GM15510 (cell line): ENCODE results near the gene FABP7.

ENCODE experiments used
- POLR2A ChIP-seq: IDR thresholded peaks from 3 replicates; pipeline ENCODE4 v1.6.1; 2011; ENCODE audit warnings: borderline replicate concordance; ENCODE audit not compliant: insufficient read length; ENCODE audit errors: extremely low read depth

The FABP7 gene

DNA sequence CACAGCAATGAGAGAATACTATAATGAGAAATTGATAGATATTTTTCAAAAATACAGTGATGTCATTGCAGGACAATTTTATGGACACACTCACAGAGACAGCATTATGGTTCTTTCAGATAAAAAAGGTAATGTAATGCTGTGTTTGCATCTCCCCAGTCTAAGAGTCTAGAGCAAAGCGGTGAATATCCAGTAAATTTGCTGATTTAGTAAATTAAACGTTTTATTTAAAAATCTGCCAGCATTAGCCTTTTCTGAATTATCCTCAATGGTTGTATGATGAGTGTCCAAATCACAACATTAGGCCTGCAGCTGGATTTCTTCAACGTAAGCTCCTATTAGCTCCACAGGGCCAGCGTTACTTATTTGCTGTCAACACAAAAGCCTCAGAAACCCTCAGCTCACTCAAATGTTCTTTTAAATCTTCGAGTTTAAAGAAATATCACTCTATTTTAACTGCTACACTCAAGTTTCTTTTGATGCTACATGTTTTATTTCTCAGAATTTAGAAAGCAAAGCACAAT, 25.5 kb downstream of the FABP7 start:
- TF ChIP-seq POLR2A, result no peak

DNA sequence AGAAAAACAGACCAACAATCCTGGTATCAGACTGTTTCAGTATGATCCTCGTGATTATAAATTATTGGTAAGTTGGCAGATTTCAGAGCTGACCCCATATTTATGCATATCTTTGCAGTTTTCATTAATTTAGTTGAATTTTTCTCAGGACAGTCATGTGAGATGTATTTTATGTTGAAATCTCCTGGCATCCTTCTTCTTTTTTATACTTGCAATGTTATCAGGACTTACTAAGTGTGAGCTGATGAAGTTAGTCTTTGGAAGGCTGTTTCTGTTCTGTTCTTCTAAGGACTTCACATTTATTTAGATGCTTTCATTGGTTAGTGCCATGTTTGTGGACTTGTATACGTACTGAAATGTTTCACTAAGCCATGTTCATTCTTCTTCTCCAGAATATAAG, 26.8 kb downstream of the FABP7 start:
- no peak for TF ChIP-seq POLR2A

DNA sequence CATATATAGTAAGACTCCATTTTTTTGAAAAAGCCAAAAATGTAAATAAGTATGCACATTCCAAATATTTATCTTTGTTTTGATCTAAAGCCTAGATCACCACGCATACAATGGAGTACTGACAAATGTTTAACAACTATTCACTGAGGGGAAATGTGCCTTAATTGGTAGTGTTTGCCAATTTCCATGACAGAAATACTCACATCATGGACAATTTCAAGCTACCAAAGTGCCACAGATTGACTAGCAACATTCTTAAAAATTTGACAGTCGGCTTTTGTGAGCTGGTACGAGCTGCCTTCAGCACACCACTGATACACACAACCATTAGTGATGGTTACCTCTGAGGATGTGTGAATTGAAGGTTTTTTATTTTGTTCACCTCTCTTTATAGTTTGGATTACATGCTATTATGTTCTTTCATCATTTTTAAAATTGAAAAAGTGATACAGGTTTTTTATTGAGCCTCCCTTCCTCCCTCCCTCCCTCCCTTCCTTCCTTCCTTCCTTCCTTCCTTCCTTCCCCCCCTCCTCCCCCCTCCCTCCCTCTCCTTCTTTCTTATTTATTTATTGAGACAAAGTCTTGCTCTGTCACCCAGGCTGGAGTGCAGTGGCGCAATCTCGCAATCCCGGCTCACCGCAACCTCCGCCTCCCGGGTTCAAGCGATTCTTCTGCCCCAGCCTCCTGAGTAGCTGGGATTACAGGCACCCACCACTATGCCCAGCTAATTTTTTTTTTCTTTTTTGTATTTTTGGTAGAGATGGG, 28.8 kb downstream of the FABP7 start:
- no peak for TF ChIP-seq POLR2A

DNA sequence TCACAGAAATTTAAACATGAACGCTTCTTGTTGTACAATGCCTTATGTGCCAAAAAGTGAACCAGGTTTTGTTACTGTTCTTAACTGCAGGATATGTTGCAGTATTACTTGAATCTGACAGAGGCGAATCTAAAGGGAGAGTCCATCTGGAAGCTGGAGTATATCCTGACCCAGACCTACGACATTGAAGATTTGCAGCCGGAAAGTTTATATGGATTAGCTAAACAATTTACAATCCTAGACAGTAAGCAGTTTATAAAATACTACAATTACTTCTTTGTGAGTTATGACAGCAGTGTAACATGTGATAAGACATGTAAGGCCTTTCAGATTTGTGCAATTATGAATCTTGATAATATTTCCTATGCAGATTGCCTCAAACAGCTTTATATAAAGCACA, 29.5 kb downstream of the FABP7 start:
- no peak for TF ChIP-seq POLR2A

DNA sequence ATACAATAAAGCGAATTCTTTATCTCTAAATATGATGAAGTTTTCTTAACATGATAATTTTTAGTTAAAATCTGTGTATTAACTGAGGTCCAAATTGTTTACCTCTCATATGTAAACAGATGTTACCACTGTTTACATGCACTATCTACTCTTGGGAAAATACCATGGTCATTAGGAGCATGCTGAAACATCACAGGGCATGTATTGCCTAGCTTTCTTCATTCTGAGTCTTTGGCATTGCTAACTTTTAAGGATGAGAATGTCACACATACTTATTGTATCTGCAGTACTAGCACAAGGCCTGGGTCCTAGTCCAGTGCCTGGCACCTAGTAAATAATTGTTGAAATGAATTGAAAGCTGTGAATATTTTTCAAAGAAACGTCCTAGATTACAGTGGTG, 30.2 kb downstream of the FABP7 start:
- no peak for TF ChIP-seq POLR2A

DNA sequence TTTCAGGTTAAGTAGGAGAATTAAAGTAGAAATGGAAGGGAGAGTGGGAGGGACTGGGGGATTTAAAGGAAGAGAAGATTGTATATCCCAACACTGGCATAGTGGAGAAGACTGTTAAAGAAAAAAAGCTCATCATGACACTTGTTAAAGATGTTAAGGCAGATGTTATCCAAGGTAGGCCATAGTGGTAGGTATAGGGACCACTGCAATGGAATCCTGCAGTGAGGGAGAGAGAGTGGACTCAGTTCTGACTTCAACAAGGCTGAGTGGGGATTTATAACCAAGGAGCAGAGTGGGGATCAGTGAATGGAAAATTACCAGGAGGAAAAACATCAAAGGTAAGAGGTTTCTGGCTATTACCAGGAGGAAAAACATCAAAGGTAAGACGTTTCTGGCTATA, 30.7 kb downstream of the FABP7 start:
- no peak for TF ChIP-seq POLR2A

DNA sequence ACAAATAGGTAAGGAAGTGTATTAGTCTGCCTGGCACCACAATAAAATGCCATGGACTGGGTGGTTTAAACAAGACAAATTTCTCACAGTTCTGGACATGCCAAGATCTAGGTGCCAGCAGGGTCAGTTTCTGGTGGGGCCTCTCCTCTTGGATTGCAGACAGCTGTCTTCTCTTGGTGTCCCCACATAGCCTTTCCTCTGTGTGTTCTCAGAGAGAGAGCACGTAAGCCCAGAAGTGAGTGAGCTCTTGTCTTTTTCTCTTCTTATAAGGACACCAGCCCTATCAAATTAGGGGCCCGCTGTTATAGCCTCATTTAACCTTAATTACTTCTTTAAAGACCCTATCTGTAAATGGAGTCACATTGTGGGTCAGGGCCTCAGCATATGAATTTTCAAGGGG, 37.8 kb downstream of the FABP7 start:
- no peak for TF ChIP-seq POLR2A

DNA sequence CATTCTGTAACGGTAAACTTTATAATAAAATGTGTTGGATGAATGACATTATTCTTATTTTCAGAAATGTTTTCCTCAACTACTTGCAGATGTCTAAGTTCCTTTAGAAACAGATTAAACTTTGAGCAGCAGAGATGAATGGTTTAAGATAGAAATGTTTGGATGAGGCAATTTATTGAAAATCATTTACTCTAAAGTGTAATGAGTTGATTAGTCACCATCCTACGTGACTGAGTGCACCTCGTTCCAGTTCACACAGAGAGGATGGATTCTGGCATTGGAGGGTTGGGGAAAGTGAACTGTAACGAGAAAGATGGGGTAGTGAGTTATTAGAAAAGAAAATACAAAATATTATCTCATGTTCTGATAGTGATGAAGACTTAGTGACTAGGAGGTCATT, 38.2 kb downstream of the FABP7 start:
- no peak for TF ChIP-seq POLR2A

DNA sequence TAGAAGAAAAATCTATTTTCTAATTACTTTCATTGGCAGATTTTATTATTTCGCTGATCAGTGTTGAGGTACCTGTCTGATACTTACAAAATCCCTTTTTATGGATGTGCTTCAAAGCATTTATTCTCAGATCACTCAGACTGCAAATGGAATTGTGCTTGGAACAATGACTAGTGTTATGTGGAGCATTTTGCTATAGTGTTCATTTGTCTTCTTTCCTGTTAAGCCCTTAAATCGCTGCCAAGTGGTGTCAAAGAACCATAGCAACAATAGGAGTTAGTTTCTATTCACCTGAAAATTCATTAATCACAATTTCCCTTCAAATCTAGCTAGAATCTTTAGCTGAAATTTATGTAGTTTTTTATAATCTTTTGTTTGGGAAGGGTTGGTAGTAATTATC, 39.4 kb downstream of the FABP7 start:
- TF ChIP-seq POLR2A, result no peak

DNA sequence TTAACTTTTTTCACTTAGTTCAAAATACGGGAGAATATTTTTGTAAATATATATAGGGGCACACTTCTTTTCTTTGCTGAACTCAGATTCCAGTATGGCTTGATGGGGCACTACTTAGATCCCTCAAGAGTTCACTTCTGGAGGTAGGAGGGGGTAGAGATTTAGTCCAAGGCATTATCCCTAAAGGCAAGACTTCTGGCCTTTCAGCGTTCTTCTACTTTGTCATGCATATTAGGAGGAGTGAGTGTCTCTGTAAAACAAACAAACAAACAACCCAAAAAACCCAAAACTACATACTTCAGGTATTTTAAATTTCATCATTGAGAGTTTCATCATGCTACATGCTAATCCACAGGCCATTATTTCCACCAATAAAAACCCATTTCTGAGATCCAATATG, 41.6 kb downstream of the FABP7 start:
- TF ChIP-seq POLR2A, result no peak

DNA sequence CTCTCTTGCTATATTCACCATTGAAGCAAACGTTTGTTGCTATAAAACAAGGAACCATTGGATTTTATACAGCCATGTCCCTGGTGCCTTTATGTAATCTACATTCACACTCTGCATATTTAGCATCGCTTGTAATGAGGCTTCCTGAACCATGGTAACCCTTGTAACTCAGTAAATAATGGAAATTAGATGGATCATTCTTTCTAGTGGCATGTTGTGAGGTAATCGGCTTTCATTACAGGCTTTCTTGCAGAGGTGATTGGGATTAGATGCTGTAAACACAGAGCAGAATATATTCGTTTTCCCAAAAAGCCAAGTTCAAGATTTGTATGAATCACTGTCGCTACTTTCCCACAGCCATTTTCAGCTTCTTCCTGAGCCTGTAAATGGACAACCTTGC, 45.6 kb downstream of the FABP7 start:
- TF ChIP-seq POLR2A, result no peak

DNA sequence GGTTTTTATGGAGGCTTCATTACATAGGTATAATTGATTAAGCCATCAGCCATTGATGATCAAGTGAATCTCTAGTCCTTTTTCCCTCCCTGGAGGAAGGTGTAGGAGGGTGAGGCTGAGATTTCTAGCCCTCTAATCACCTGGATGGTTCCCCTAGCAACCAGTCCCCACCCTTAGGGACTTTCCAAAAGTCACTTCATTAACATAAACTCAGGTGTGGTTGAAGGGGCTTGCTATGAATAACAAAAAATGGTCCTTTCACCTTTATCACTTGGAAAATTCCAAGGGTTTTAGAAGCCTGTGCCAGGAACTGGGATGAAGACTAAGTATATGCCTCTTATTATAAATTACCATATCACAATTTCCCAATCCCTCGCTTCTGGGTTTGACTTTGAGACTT, 49.9 kb downstream of the FABP7 start:
- TF ChIP-seq POLR2A, result no peak

DNA sequence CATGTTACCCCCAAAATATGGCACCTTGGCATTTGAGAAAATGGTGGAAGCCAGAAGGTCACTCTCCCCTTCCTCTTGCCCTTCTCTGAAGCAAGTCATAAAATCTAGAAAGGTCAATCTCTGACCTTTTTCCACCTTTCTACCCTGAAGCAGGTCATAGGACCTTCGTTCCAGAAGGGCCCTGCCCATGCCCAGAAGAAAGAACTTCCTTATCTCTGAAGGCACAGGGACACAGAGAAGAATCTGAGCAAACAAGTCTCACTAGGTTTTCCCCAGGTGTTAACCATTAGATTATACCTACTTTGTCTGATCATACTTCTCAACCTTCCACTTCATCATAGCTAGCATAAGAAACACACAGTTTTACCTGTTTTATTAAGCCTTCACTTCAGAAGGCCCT, 52.0 kb downstream of the FABP7 start:
- no peak for TF ChIP-seq POLR2A

DNA sequence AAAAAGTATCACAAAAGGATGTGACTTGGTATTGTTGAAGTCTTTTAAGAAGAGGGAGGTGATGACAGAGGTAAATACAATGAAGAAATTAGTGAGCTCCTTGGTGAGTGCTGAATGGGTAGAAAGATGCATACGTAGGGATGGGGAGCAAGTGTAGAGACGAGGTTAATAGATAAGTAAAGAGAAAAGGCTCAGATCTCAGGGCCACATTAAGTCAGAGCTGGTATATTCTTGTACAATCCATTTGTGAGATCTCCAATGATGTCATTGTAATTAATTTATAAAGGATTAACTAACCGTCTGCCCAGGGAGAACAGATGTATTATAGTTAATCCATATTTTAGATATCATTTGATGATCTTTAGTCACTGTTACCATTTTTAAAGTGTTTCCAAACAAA, 52.9 kb downstream of the FABP7 start:
- no peak for TF ChIP-seq POLR2A

DNA sequence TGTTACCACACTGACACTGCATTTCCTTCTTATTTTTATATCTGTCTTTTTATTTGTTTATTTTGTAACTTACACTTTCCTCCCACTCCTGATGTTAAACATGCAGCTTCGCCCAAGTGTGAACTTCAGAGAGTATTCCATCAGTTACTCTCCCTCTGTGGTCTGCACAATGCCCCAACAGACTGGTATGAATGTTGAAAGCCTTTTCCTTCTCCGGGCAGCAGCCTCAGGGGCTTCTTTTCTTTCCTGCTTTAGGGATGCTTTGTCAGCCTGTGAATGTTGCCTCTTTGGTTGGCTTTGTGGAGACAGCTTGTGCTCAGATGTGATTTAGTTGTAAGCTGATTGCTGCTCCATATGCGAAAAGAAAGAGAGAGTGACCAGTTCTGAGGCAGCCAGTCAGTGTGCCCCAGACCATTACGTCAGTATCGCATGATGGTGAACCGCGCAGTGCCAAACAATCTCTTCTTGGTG, 53.5 kb downstream of the FABP7 start:
- no peak for TF ChIP-seq POLR2A
